IPS DF 4.7 (cell line): ENCODE data around the gene CLEC2D.
"Not testable (repeated sequence)": the region's sequence is repeated elsewhere in the genome, so short reads cannot be mapped to it uniquely, and the experiment has no call there.

Source experiments
- DNase-seq: peaks from one replicate; pipeline ENCODE4 v3.0.0-alpha.2; 2013; ENCODE audit warnings: low spot score; ENCODE audit errors: extremely low read depth

Gene CLEC2D

DNA sequence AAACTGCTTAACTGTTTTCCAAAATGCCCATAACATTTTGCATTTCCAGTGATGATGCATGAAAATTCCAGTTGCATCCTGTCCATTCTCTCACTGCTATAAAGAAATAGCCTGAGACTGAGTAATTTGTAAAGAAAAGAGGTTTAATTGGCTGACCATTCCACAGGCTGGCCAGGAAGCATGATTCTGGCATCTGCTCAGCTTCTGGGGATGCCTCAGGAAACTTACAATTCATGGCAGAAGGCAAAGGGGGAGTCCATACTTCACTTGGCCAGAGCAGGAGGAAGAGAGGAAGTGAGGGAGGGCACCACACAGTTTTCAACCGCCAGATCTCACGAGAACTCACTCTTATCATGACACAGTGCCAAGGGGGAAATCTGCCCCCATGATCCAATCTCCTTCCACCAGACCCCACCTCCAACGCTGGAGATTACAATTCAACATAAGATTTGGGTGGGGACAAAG, 18.2 kb upstream of the CLEC2D start:
- no peak for DNase-seq

DNA sequence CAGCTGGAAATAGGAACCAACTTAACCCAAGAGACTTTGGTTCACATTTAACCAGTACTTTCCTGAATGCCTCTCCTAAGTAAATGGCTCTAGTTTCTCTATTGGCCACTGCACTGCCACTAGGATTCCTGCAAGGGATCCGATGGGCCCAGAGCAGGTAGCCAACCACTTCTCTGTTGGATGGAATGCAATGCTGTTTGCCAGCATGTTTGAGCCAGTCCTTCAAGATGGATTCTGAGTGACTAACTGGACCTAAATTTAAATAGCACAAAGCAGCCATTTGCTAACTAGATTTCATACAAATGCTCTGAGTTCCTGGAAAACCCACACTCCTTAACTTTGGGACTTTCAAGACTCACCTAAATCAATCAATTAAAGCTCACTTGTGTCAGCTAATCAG, 9.5 kb upstream of the CLEC2D start:
- DNase-seq = no peak

DNA sequence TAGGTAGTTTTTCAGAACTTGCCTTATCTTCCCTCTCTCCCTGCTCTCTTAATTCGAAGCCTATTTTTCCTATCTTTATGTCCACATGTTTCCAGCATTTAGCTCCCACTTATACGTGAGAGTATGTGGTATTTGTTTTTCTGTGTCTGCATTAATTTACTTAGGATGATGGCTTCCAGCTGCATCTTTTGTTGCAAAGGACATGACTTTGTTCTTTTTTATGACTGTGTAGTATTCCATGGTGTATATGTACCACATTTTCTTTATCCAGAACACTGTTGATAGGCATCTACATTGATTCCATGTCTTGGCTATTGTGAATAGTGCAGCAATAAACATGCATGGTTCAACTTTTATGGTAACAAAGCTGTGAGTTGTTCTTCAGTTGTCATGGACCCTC, 7.8 kb upstream of the CLEC2D start:
- no peak for DNase-seq

DNA sequence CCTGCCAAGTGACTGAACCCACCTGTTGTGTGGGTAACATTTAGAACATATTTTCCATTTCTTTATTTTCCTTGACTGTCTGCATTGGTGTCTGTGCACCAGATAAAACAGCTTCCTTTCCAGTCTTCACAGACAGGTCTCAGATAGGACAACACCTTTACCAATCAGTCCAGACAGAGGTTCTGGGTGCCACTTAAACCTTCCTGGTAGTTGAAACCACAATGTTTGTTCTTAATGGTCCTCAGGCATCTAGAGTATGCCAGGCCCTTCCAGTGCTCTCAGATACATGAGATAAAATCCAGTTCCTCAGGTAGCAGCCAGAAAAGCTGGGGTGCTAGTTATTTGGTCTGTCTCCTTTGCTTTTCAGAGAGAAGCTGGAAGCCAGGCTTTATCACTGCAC, 7.0 kb upstream of the CLEC2D start:
- DNase-seq = no peak

DNA sequence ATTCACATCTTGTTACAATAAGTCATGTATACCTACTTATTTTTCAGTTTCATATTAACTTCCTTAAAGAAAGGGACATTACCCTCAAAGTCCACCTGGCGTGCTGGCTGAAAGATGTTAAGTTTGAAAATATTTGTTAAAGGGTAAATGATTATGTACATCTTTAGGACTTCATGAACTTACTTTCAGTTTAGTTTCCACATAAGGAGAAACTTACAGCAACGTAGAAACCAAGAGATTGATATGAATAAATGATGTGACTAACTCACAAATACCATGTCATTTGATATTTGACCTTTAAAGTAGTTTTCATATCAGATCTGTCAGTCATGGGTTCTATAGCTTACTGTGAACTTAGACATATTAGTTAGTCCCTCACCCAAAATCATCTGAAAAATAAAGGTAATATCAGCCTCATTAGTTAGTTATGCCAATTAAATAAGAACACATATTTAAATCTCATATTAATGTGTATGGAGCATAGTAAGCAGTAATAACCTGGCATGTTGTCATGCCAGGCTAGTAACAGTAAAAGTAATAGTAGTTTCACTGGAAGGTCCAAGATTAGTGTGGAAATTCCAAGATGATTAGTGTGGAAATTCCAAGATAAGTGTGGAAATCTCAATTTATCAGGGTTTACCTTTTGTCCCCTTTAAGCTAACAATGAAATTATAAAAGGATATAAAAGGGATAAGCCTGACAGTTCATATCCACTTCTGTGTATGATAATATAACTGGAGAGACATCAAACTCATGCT, 1.9 kb upstream of the CLEC2D start:
- no peak for DNase-seq

DNA sequence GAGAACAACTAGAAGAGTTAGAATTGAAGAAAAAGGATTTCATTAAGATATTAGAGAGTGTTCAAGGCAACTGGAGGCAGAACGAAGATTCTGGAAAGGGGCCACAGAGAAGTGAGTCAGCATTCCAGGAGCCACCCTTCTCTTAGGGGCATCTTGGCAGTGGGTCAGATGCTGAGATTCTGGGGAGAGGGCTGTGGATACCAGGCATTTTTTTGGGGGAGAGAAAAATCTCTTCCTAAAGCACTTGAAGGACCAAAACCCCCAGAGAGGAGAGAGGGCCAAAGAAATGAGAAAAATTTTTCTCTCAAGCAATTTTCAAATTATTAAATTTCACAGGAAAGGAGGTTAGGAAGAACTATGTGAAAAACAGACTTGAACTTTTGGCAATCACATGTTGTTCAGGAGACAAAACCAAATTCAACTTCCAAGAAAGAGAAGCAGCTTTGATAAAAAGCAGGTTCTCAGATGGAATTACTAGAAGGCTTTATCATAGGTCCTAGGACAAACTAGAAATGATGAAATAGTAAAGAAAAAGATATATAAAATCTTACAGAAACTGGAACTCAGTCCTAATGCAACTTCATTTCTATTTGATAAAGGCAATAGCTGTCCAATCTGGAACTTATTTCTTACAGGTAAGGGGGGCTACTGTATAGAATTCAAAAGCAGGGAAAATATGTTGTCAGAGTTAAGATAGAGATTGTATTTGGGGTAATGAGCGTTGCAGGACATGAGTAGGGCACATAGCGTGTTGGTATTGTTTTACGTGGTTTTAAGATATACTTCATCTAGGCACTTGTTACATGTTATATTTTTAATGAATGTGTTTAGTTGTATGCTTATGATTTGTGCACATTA, 1.1 kb upstream of the CLEC2D start:
- no peak for DNase-seq

DNA sequence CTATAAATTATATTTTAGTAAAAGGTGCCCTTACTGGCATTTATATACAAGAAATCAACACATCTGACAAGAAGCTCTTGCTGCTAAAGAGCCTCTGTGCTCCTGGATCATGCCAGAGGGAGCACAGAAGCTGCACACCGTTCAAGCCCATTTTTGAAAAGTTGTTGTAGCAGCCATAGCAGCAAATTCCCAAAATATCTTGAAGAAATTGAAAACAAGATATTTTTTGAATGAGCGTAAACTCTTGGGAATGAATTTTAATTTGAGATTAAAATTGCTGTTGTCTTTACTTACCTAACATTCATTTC, 540 bp upstream of the CLEC2D start:
- no peak for DNase-seq

DNA sequence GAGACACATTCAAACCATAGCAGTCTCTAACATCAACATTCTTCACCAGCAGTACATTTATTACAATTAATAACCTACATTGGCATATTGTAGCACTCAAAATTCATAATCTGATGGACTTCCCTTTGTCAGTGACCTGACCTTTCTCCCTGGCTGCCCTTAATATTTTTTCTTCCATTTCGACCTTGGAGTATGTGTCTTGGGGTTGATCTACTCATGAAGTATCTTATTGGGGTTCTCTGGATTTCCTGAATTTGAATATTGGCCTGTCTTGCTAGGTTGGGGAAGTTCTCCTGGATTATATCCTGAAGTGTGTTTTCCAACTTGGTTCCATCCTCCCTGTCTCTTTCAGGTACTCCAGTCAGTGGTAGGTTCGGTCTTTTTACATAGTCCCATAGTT, 2.8 kb downstream of the CLEC2D start:
- DNase-seq = not testable (repeated sequence)

DNA sequence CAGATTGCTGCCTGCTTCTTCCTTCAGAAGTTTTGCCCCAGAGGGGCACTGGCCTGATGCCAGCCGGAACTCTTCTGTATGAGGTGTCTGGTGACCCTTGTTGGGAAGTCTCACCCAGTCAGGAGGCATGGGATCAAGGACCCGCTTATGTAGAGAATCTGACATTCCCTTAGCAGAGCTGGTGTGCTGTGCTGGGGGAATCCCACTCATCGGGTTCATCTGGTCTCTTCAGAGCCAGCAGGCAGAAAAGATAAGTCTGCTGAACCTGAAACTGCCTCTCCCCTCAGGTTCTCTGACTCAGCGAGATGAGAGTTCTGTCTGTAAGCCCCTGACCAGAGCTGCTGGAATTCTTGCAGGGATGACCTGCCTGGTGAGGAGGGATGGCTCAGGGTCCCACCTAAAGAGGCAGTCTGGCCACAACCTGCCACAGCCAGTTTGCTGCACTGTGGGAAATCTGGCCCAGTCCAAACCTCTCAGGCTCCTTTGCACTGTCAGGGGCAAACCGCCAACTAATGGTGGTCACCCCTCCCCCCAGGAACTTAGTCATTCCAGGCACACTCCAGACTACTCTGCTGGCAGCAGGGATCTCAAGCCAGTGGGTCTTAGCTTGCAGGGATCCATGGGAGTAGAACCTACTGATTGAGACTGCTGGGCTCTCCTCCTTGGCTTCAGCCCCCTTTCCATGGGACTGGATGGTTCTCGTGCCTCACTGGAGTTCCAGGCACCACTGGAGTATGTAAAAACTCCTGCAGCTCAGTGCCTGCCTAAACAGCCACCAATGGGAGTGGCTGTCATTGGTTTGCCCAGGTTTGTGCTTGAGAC, 4.1 kb downstream of the CLEC2D start:
- no peak for DNase-seq

DNA sequence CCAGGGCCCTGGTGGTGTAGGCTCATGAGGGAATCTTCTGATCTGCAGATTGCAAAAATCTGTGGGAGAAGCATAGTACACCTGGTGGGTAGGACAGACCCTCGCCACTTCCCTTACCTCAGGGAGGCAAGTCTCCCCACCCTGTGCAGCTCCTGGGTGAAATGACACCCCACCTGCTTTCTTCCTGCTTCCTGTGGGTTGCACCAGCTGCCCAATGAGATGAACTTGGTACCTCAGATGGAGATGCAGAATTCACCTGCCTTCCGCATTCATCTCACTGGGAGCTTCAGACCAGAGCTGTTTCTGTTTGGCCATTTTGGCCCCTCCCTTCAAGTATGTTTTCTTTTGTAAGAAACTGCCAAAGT, 4.7 kb downstream of the CLEC2D start:
- DNase-seq = no peak

DNA sequence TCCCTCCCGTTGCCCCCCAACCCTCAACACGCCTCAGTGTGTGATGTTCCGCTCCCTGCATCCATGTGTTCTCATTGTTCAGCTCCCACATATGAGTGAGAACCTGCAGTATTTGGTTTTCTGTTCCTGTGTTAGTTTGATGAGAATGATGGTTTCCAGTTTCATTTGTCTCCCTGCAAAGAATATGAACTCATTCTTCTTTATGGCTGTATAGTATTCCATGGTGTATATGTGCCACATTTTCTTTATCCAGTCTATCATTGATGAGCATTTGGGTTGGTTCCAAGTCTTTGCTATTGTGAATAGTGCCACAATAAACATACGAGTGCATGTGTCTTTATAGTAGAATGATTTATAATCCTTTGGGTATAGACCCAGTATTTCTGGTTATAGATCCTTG, 13.0 kb downstream of the CLEC2D start:
- not testable (repeated sequence) for DNase-seq

DNA sequence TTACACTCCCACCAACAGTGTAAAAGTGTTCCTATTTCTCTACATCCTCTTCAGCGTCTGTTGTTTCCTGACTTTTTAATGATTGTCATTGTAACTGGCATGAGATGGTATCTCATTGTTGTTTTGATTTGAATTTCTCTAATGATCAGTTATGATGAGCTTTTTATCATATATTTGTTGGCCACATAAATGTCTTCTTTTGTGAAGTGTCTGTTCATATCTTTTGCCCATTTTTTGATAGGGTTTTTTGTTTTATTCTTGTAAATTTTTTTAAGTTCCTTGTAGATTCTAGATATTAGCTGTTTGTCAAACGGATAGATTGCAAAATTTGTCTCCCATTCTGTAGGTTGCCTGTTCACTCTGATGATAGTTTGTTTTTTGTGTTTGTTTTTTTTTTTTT, 13.4 kb downstream of the CLEC2D start:
- DNase-seq = not testable (repeated sequence)

DNA sequence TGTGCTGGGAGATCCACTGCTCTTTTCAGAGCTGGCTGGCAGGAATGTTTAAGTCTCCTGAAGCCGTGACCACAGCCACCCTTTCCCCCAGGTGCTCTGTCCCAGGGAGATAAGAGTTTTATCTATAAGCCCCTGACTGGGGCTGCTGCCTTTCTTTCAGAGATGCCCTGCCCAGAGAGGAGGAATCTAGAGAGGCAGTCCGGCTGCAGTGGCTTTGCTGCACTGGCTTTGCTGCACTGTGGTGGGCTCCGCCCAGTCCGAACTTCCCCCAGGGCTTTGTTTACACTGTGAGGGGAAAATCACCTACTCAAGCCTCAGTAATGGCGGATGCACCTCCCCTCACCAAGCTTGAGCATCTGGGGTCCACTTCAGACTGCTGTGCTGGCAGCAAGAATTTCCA, 15.9 kb downstream of the CLEC2D start:
- DNase-seq = not testable (repeated sequence)

DNA sequence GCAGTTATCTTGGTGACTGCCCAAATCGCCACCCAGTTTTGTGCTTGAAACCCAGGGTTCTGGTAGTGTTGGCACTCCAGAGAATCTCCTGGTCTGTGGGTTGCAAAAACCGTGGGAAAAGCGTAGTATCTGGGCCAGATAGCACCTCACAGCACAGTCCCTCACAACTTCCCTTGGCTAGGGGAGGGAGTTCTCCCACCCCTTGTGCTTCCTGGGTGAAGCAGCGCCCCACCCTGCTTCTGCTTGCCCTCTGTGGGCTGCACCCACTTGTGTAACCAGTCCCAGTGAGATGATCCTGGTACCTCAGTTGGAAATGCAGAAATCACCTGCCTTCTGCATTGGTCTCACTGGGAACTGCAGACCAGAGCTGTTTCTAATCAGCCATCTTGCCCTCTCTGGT, 16.4 kb downstream of the CLEC2D start:
- DNase-seq = no peak

DNA sequence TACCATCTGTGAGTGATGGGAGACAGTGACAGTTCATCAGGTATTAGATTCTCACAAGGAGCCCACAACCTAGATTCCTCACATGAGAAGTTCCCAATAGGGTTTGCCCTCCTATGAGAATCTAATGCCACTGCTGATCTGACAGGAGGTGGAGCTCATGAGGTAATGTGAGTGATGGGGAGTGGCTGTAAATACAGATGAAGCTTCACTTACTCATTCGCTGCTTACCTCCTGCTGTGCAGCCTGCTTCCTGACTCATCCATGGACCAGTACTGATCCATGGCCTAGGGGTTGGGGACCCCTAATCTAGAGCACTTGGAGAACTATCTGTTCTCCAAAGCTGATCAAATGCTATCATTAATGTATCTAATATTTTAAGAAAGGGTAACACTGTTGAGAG, 17.7 kb downstream of the CLEC2D start:
- no peak for DNase-seq

DNA sequence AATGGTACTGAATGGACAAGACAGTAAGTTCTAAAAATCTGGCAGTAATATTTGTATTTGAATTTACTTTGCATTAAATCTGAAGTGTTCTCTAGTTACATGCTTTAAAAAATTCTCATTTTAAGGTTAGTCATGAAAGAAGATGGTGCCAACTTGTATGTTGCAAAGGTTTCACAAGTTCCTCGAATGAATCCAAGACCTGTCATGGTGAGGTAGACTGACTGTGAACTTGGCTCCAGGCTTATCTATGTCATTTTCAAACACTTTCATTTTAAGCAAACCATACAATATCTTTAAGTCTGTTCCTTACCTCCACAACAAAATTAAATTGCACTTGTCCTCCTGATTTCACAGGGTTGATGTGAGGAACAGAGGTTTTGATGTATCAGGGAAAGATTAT, 23.4 kb downstream of the CLEC2D start:
- DNase-seq = no peak

DNA sequence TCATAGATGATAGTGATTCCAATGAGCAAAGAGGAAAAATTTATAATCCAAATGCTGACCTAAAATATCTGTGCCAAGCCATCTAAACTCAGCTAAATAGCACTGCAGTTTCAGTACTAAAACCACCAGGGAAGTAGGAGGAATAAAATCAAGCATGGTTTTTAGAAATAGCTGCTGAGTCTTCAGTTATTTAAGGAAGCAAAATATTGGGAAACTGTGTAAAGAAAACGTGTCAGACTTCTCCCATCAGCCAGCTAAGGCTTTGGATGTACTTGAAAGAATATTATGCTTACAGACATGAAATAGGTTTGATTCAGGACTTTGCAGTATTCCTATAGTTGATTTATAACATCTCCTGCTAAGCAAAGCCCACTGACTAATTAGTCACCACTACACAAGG, 24.7 kb downstream of the CLEC2D start:
- no peak for DNase-seq

DNA sequence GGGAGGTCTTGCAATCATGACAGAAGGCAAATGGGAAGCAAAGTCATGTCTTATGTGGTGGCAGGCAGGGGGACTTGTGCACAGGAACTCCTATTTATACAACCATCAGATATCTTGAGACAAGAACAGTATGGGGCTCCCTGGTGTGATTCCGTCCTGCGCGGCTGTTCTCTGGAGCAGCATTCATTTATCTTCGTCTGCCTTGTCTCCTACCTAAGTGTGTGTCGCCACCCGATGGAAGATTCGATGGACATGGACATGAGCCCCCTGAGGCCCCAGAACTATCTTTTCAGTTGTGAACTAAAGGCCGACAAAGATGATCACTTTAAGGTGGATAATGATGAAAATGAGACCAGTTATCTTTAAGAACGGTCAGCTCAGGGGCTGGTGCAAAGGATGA, 25.6 kb downstream of the CLEC2D start:
- not testable (repeated sequence) for DNase-seq

DNA sequence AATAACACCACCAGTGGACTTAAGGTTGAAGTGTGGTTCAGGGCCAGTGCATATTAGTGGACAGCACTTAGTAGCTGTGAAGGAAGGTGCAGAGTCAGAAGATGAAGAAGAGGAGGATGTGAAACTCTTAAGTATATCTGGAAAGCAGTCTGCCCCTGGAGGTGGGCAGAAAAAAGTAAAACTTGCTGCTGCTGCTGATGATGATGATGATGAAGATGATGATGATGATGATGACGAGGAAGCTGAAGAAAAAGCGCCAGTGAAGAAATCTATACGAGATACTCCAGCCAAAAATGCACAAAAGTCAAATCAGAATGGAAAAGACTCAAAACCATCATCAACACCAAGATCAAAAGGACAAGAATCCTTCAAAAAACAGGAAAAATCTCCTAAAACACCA, 26.1 kb downstream of the CLEC2D start:
- DNase-seq = not testable (repeated sequence)

DNA sequence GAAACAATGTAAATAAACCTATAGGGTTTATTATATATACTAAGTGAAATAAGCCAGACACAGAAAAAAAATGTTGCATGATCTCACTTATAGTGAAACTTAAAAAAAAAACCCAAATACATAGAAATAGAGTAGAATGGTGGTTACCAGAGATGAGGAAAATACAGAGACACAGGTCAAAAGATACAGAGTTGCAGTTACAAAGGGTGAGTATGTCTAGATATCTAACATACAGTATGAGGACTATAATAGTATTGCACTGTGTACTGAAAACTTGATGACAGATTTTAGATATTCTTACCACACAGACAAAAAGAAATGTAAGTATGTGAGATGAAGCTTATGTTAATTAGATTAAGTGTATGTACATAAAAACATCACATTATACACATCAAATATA, 28.1 kb downstream of the CLEC2D start:
- DNase-seq = no peak

DNA sequence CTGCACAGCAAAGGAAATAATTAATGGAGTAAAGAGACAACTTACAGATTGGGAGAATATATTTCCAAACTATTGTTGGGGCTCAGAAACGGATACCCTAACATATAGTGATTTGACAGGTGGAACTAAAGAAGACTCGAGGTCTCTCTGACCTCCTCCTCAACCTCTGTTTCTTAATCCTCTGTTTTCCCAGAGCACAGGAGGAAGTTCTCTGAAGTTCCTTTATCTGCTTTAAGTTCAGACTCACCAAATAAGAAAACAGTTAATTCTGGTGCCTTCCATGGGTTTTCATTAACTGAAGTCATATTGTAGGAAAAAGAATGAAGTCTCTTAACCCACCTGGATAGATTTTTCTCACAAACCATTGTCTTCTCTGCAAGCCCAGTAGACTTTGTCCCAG, 29.2 kb downstream of the CLEC2D start:
- DNase-seq = no peak

DNA sequence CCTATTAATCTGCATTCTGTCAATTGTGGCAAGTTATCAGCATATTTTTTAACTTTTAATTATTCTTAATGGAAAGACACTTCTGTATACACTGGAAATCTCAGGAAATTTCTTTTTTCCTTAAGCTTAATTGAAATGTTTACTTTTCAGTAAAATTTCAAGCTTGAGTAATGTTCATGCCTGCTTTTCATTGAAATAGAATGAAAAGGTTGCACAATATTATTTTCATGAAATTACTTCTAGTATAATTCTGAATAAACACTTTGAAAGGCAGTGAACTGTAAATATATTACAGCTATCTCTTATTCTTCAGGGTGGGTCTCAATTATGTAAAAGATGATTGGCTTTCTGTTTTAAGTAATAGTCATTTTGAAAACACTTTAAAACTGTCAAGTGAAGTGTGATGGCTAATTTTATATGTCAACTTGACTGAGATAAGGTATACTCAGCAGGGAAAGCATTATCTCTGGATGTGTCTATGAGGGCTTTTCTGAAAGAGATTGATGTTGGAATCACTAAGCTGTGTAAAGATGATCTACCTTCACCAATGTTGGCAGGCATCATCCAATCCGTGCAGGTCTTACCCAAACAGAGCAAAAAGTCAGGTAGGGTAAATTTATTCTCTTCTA, 29.9 kb downstream of the CLEC2D start:
- DNase-seq = no peak
